Measurements from ENCODE around the gene STOML1. TPM values are rescaled to one million over a fixed set of nuclear protein-coding genes. Genes with fewer than 3 reads are reported as not detected.

The STOML1 gene
- total RNA-seq, 1 experiment from 2014 or later = 19.7 TPM

DNA sequence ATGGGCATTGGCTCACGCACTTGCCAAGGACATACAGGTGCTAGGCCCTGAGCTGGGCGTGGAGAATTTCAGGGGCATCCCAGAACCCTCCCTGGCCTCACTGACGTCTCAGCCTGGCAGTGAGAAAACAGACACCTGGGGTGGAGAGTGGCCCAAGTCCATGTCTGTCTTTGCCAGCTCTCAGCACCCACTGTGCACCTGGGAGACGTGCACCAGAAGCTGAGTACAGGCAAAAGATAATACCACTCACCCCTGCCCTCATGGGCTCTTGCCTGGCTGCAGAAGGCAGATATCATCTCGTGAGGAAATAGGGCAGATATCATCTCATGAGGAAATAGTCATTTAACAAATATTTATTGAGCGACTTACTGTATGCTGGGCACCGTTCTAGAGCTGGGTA lies 57.8 kb downstream of the STOML1 start:
- Mint-ChIP-seq H3K27ac (ENCODE audit: unreplicated experiment) (no peak overlapping the region), H3K27me3 (ENCODE audit: unreplicated experiment) (peaks cover 28% of the 10 kb centered on the region), H3K4me1 (ENCODE audit: low read depth, unreplicated experiment) (no peaks in the 10 kb centered on the region), H3K4me3 (ENCODE audit: low read depth, unreplicated experiment) (no peak overlapping the region), H3K36me3 (ENCODE audit: insufficient read depth, unreplicated experiment) (no peaks in the 10 kb centered on the region), H3K9me3 (ENCODE audit: low read depth, unreplicated experiment) (no peaks in the 10 kb centered on the region)
- CTCF ChIA-PET = no interaction called here
- no peak for DNase-seq
- intact Hi-C loops (cut with micrococcal nuclease; ENCODE audit: unreplicated experiment) = no loop called here
- BruUV-seq (replicated peaks) = no TSS peak
- TF ChIP-seq, protein P1, sequence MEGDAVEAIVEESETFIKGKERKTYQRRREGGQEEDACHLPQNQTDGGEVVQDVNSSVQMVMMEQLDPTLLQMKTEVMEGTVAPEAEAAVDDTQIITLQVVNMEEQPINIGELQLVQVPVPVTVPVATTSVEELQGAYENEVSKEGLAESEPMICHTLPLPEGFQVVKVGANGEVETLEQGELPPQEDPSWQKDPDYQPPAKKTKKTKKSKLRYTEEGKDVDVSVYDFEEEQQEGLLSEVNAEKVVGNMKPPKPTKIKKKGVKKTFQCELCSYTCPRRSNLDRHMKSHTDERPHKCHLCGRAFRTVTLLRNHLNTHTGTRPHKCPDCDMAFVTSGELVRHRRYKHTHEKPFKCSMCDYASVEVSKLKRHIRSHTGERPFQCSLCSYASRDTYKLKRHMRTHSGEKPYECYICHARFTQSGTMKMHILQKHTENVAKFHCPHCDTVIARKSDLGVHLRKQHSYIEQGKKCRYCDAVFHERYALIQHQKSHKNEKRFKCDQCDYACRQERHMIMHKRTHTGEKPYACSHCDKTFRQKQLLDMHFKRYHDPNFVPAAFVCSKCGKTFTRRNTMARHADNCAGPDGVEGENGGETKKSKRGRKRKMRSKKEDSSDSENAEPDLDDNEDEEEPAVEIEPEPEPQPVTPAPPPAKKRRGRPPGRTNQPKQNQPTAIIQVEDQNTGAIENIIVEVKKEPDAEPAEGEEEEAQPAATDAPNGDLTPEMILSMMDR (IDR thresholded peaks at IDR 0.05; ENCODE audit: unreplicated experiment) = no peak

DNA sequence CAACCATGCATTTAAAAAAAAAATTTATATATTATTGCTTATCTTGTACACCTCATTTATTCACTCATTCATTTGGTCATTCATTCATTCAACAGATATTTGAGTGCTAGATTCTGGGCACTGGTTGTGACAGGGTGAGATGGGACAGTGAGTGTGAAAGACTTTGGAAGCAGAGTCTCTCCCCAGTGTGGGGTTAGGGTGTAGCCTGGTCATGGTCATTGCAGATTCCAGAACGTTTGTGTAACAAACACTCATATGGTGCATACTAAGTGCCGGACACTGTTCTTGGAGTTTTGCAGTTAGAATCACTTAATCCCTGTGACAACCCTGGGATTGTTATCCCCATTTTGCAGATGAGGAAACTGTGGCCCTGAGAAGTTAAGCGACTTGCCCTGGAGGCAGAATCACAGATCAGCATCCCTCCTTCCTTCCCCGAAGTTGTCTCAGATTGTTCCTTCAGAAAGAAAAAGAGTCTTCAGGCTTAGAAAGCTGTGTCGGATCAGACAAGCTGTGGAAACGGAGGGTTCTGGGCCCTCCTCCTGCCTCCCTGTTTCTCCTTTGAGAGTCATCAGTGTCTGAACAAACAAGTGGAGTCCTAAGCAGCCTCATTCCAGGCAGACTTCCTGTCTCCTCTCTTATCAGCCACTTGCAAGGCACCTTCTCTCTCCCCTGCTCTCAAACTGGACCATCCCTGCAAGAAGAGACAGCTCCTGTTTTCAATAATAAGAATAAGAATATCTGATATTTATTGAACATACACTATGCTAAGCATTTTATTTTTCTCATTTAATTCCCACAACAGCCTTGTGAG lies 59.5 kb downstream of the STOML1 start:
- Mint-ChIP-seq H3K27ac (ENCODE audit: unreplicated experiment) (no peak overlapping the region), H3K4me1 (ENCODE audit: low read depth, unreplicated experiment) (peaks cover 9% of the 10 kb centered on the region), H3K36me3 (ENCODE audit: insufficient read depth, unreplicated experiment) (peaks cover 8% of the 10 kb centered on the region), H3K4me3 (ENCODE audit: low read depth, unreplicated experiment) (no peak overlapping the region), H3K27me3 (ENCODE audit: unreplicated experiment) (peaks cover 44% of the 10 kb centered on the region), H3K9me3 (ENCODE audit: low read depth, unreplicated experiment) (no peaks in the 10 kb centered on the region)
- intact Hi-C loops (cut with micrococcal nuclease; ENCODE audit: unreplicated experiment) = no loop called here
- BruUV-seq (replicated peaks) = no TSS peak
- CTCF ChIA-PET = no interaction called here
- TF ChIP-seq, protein P1 (IDR thresholded peaks at IDR 0.05; ENCODE audit: unreplicated experiment) = no peak
- DNase-seq = no peak

DNA sequence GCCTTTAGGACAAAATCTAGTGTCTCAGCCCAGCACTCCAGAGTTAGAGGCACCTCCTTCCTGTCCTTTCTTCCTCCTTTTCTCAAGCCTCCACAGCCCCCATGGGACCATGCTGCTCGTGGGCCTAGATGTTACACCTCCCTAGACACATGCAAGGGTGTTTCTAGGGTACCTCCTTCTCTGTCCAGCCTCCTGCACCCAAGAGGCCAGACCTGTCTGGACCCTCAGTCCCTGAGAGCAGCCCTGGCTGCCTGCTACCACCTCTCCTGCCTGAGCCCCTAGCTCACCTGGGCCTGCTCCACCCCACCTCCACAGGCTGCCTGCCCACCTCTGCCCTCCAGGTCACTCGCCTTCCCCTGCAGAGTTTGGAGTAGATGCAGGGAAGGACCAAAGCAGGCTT lies 60.7 kb downstream of the STOML1 start:
- TF ChIP-seq, protein P1 (IDR thresholded peaks at IDR 0.05; ENCODE audit: unreplicated experiment) = no peak
- DNase-seq = no peak
- H3K4me3 Mint-ChIP-seq (ENCODE audit: low read depth, unreplicated experiment) = no peak overlapping the region
- peaks cover 11% of the 10 kb centered on the region for H3K36me3 Mint-ChIP-seq (ENCODE audit: insufficient read depth, unreplicated experiment)
- CTCF ChIA-PET = no interaction called here
- peaks cover 45% of the 10 kb centered on the region for H3K27me3 Mint-ChIP-seq (ENCODE audit: unreplicated experiment)
- no peak overlapping the region for H3K27ac Mint-ChIP-seq (ENCODE audit: unreplicated experiment)
- no TSS peak for BruUV-seq (replicated peaks)
- H3K4me1 Mint-ChIP-seq (ENCODE audit: low read depth, unreplicated experiment) = peaks cover 9% of the 10 kb centered on the region
- intact Hi-C loops (cut with micrococcal nuclease; ENCODE audit: unreplicated experiment) = no loop called here
- no peaks in the 10 kb centered on the region for H3K9me3 Mint-ChIP-seq (ENCODE audit: low read depth, unreplicated experiment)

DNA sequence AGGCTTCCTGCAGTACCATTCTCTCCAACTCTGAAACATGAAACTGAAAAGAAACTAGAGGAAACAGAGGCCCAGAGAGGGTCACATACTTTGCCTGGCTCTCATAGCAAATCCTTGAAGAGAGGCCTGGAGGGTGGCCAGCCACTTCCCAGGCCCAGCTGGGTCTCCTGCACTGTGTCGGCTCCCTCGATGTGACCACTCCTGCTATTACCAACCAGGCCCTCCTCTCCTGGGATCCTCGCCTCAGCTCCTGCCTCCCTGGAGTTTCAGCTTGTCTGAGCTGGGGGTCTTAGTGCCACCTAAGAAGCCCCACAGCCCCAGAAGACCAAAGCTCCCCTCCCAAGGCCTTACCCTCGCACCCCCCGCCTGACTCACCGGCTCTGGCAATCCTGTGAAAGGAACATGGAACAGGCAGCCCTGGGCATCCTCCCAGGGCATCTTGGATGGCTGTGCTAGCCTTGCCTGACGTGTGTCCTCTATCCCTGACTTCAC lies 61.3 kb downstream of the STOML1 start:
- H3K4me1 Mint-ChIP-seq (ENCODE audit: low read depth, unreplicated experiment) = peaks cover 9% of the 10 kb centered on the region

More for the DNA sequence above, 61.3 kb downstream of the STOML1 start:
- CTCF ChIA-PET = no interaction called here
- Mint-ChIP-seq H3K9me3 (ENCODE audit: low read depth, unreplicated experiment) (no peaks in the 10 kb centered on the region), H3K4me3 (ENCODE audit: low read depth, unreplicated experiment) (no peak overlapping the region), H3K27ac (ENCODE audit: unreplicated experiment) (no peak overlapping the region), H3K36me3 (ENCODE audit: insufficient read depth, unreplicated experiment) (peaks cover 11% of the 10 kb centered on the region), H3K27me3 (ENCODE audit: unreplicated experiment) (peaks cover 51% of the 10 kb centered on the region)
- DNase-seq = no peak
- intact Hi-C loops (cut with micrococcal nuclease; ENCODE audit: unreplicated experiment) = no loop called here
- BruUV-seq (replicated peaks) = no TSS peak
- TF ChIP-seq, protein P1 (IDR thresholded peaks at IDR 0.05; ENCODE audit: unreplicated experiment) = no peak

Data from Calu3 (cell line).